GM19395 (cell line): Measurements from ENCODE around the gene SLCO2A1.

Experiments
- ATAC-seq: cut with Tn5 transposase; IDR thresholded peaks from one replicate; pipeline ENCODE4 v1.9.1; 2021; ENCODE audit warnings: mild to moderate bottlenecking, moderate library complexity; ENCODE audit not compliant: unreplicated experiment

SLCO2A1 gene

GRCh38 chr3:134061401-134061800 lies 31.7 kb upstream of the SLCO2A1 start:
- no peak for ATAC-seq

- ATAC-seq: no peak
Measured at GRCh38 chr3:134060561-134061385, 31.0 kb upstream of the SLCO2A1 start.

- no peak for ATAC-seq
Measured at GRCh38 chr3:134059671-134060560, 30.2 kb upstream of the SLCO2A1 start.

GRCh38 chr3:134059035-134059601 lies 29.4 kb upstream of the SLCO2A1 start:
- no peak for ATAC-seq

GRCh38 chr3:134057654-134058110 lies 28.0 kb upstream of the SLCO2A1 start:
- no peak for ATAC-seq

- no peak for ATAC-seq
Measured at GRCh38 chr3:134057006-134057653, 27.4 kb upstream of the SLCO2A1 start.

GRCh38 chr3:134056464-134056891 lies 26.8 kb upstream of the SLCO2A1 start:
- no peak for ATAC-seq

- ATAC-seq: no peak
Measured at GRCh38 chr3:134055661-134056060, 25.9 kb upstream of the SLCO2A1 start.

GRCh38 chr3:134054881-134055280 lies 25.2 kb upstream of the SLCO2A1 start:
- no peak for ATAC-seq

- no peak for ATAC-seq
Measured at GRCh38 chr3:134054231-134054630, 24.5 kb upstream of the SLCO2A1 start.

GRCh38 chr3:134052370-134052769 lies 22.6 kb upstream of the SLCO2A1 start:
- no peak for ATAC-seq

- no peak for ATAC-seq
Measured at GRCh38 chr3:134049676-134050075, 20.0 kb upstream of the SLCO2A1 start.

GRCh38 chr3:134048278-134048996 lies 18.7 kb upstream of the SLCO2A1 start:
- no peak for ATAC-seq

- ATAC-seq: no peak
Measured at GRCh38 chr3:134044459-134044858, 14.7 kb upstream of the SLCO2A1 start.

GRCh38 chr3:134040066-134040465 lies 10.3 kb upstream of the SLCO2A1 start:
- no peak for ATAC-seq

- ATAC-seq: no peak
Measured at GRCh38 chr3:134039161-134039862, 9.6 kb upstream of the SLCO2A1 start.

- no peak for ATAC-seq
Measured at GRCh38 chr3:134038716-134039115, 9.0 kb upstream of the SLCO2A1 start.

- ATAC-seq: no peak
Measured at GRCh38 chr3:134038071-134038491, 8.4 kb upstream of the SLCO2A1 start.

GRCh38 chr3:134037168-134037567 lies 7.4 kb upstream of the SLCO2A1 start:
- no peak for ATAC-seq

- no peak for ATAC-seq
Measured at GRCh38 chr3:134036291-134036690, 6.6 kb upstream of the SLCO2A1 start.
